Suppressor macrophage treated with lipopolysaccharide for 1 hour (primary cell): ENCODE results near the gene LIPC.
A peak's percentile ranks its signal among the peaks of the same experiment; 100 is the strongest.

Source experiments
- DNase-seq, 3 donors: peaks; one replicate each; pipeline ENCODE4 v3.0.0-alpha.2; 2020 to 2022

LIPC gene

GRCh38 chr15:58437531-58438105, 5.8 kb downstream of the LIPC start:
- DNase-seq = no peak

- DNase-seq = no peak
These were observed 6.3 kb downstream of the LIPC start for GRCh38 chr15:58438111-58438510.

GRCh38 chr15:58438956-58439355, 7.2 kb downstream of the LIPC start:
- DNase-seq = peak; percentile 70 to 79 (median 75)

GRCh38 chr15:58440158-58440910, 8.5 kb downstream of the LIPC start:
- peak in 1 of 3 donors; percentile 31 for DNase-seq

GRCh38 chr15:58440922-58441321, 9.1 kb downstream of the LIPC start:
- no peak for DNase-seq

- DNase-seq = peak in 1 of 3 donors; percentile 31
These were observed 9.7 kb downstream of the LIPC start for GRCh38 chr15:58441376-58442070.

GRCh38 chr15:58442122-58442521, 10.3 kb downstream of the LIPC start:
- DNase-seq = peak; percentile 34 to 60 (median 51)

GRCh38 chr15:58443308-58443707, 11.5 kb downstream of the LIPC start:
- no peak for DNase-seq

- no peak for DNase-seq
These were observed 12.3 kb downstream of the LIPC start for GRCh38 chr15:58444056-58444455.

- no peak for DNase-seq
These were observed 13.0 kb downstream of the LIPC start for GRCh38 chr15:58444658-58445332.

- no peak for DNase-seq
These were observed 14.1 kb downstream of the LIPC start for GRCh38 chr15:58445865-58446264.

GRCh38 chr15:58446521-58446920, 14.7 kb downstream of the LIPC start:
- DNase-seq = no peak

- peak; percentile 43 to 77 (median 64) for DNase-seq
These were observed 15.7 kb downstream of the LIPC start for GRCh38 chr15:58447271-58448010.

- no peak for DNase-seq
These were observed 16.5 kb downstream of the LIPC start for GRCh38 chr15:58448331-58448730.

GRCh38 chr15:58448906-58449305, 17.1 kb downstream of the LIPC start:
- DNase-seq = no peak

GRCh38 chr15:58451826-58452225, 20.0 kb downstream of the LIPC start:
- no peak for DNase-seq

- no peak for DNase-seq
These were observed 21.0 kb downstream of the LIPC start for GRCh38 chr15:58452775-58453174.

- DNase-seq = peak; percentile 72 to 75 (median 74)
These were observed 22.4 kb downstream of the LIPC start for GRCh38 chr15:58453931-58454793.

- no peak for DNase-seq
These were observed 23.2 kb downstream of the LIPC start for GRCh38 chr15:58454950-58455401.

GRCh38 chr15:58457466-58457965, 25.7 kb downstream of the LIPC start:
- peak; percentile 69 to 90 (median 79) for DNase-seq

GRCh38 chr15:58458076-58458475, 26.3 kb downstream of the LIPC start:
- DNase-seq = peak; percentile 62 to 79 (median 74)
